GM18511 (cell line): ENCODE measurements around the gene MBLAC1.

Experiments used
- ATAC-seq: cut with Tn5 transposase; IDR thresholded peaks from one replicate; pipeline ENCODE4 v1.9.1; 2021; ENCODE audit warnings: mild to moderate bottlenecking, moderate library complexity; ENCODE audit not compliant: unreplicated experiment

The MBLAC1 gene

DNA sequence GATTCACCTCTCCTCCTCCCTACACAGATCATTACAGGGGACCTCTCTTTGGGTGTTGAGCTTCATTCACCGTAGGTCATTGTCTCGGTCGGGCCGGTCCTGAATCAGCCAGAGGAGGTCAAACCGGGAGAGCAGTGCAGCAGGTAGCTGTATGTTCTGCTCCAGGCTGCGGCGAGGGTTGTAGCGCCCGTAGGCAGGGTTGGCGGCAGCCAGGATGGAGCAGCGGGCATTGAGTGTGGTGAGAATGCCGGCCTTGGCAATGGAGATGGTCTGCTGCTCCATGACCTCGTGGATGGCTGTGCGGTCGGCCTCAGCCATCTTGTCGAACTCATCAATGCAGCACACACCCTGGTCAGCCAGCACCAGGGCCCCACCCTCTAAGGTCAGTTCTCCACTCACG, 31.1 kb upstream of the MBLAC1 start:
- no peak for ATAC-seq

DNA sequence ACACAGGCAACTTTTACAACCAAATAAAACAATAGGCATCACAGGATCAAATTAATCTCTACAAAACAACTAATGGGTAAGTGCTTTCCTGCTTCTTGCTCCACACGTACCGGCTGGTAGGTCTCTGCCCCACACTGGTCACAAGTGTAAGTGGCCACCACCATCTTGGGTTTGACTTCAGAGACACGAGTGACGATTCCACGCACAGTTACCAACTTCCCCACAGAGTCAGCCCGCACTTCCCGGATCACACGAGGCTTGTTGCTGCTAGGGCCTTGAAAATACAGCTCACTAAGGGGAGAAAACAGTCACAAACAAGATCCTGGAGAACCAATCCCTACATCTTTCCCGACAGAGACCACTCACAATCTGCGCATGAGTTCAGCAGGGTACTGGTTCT, 27.9 kb upstream of the MBLAC1 start:
- no peak for ATAC-seq

DNA sequence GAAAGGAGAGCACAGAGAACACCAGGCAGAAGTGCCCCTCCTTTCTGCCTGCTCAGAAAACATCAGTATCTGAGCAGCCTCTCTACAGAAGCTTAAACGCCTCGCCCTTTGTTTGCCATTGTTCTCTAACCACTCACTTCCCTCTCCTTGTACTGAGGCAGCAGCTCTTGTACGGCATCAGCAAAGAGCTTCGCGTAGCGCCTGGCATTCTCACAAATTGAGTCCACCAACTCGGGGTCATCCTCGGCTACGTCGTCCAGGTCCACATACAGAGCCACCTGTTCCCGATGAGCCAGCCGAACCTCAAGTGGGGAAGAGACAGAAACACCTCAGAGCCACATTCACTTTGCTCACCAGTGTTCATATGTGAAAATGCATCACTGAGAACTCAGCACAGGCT, 27.3 kb upstream of the MBLAC1 start:
- ATAC-seq, result no peak

DNA sequence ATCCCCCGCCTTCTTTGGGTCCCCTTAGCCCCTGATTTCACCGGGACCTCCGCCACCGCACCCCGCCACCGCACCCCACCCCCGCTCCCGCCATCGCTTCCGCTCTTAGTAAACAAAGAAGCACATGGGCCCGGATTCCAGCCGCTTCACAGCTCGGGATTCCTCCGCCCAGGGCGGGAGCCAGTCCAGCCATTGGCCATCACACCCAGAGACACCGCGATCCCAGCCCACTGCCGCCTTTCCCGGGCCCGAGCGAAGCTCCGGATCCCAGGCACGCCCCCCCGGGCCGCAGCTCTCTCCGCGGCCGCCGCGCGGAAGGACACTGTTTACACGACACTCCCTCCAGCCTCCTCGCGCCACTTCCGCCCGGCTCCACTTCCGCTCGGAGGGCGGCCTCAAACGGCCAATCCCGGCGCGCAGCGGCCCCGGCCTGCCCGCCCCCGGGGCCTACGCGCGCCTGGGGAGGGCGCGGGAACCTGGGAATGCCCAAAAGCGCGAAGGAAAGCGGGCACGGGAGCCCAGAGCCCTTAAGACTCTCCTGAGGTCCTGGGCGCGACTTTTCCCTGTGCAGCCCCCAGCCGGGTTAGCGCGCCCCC, 26.2 kb upstream of the MBLAC1 start:
- ATAC-seq, result peak; percentile 78

DNA sequence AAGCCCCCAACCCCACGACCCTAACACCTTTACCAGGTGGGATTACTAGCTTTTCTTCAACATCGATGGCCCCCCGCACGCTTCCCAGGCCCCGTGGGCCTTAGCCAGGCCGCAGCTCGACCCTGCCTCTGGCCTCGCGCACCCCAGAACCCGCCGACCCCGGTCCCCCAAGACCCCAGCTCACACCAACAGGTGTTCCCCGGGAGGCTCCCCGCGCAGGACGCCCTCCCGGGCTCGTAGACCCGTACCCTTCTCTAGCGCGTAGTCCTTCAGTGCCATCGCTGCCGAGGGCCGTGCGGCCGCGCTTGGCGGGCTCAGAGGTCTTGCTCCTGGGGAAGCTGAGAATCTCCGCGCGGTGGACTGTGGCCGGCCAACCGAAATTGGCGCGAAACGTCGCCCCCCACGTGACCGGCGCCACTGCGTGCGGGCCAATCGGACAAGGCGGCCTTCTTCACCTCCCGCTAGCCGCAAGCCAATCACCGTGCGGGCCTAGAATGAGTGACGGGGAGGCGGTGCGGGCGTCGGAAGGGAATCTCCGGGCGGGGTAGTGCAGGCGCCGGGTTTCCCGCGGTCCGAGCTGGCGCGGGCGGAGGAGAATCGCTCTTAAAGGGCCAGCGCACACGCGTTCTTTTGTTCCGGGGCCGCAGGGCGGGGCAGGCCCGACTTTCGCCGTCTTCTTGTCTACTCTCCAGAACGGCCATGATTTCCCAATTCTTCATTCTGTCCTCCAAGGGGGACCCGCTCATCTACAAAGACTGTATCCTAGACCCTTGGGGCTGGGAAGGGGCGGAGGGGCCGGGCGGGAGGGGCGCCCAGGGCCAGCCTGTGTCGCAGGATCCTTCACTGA, 25.5 kb upstream of the MBLAC1 start, which contains the start of the genes AP4M1 and MCM7:
Gene AP4M1, plus strand, starts transcription at position 628 of the 847 bp plus-strand sequence. Its CDS starts 72 bp downstream, at position 700.
Gene MCM7, minus strand, starts transcription at position 382 of the 847 bp plus-strand sequence. Its CDS starts 103 bp downstream, at position 279.
- ATAC-seq, result peak; percentile 89

DNA sequence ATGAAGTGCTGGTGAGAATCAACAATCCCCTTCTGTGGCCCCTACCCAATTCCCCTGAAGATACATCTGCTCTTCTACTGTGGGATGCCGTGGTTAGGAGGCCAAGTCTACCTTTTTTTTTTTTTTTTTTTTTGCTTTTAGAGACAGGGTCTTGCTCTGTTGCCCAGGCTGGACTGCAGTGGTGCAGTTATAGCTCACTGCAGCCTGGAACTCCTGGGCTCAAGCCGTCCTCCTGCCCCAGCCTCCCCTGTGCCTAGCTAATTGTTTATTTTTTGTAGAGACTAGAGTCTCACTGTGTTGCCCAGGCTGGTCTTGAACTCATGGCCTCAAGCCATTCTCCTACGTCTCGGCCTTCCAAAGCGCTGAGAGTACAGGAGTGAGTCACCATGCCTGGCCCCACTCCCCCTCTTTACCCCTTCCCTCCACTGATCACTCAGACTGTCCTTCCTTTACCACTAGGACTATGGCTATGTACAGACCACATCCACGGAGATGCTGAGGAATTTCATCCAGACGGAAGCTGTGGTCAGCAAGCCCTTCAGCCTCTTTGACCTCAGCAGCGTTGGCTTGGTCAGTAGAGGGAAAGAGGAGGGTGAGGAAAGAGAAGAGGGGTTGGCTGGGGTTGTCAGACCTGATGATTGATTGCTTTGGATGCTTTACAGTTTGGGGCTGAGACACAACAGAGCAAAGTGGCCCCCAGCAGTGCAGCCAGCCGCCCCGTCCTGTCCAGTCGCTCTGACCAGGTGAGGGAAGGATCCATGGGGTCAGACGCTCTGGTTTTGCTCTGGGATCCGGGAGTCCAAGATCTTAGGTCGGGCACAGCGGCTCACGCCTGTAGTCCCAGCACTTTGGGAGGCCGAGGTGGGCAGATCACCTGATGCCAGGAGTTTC, 23.6 kb upstream of the MBLAC1 start:
- no peak for ATAC-seq

DNA sequence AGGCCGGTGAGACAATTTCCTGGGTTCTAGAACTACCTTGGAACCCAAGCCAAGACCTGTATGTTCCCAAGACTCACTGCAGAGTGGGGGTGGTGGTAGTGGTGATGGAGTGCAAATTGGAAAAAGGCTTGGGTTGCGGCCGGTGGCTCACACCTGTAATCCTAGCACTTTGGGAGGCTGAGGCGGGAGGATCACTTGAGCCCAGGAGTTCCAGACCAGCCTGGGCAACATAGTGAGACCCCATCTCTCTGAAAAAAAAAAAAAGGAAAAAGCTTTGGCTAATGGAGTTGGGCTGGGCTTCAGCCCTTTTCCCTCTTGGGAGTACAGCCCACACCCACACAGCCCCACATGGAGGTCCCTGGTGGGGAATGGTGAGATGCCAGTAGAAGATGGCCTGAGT, 21.2 kb upstream of the MBLAC1 start:
- no peak for ATAC-seq

DNA sequence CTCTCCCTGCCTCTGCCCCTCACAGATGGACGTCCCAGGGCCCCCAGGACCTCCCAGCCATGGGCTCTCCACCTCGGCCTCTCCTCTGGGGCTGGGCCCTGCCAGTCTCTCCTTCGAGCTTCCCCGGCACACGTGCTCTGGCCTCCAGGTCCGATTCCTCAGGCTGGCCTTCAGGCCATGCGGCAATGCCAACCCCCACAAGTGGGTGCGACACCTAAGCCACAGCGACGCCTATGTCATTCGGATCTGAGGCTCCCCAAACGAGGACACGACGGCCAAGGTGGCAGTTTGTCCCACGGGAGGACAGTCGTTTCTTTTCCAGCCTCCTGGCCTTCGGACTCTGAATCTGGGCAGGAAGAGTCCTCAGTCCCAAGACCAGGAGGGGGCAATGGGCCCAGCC, 20.1 kb upstream of the MBLAC1 start:
- ATAC-seq, result no peak

DNA sequence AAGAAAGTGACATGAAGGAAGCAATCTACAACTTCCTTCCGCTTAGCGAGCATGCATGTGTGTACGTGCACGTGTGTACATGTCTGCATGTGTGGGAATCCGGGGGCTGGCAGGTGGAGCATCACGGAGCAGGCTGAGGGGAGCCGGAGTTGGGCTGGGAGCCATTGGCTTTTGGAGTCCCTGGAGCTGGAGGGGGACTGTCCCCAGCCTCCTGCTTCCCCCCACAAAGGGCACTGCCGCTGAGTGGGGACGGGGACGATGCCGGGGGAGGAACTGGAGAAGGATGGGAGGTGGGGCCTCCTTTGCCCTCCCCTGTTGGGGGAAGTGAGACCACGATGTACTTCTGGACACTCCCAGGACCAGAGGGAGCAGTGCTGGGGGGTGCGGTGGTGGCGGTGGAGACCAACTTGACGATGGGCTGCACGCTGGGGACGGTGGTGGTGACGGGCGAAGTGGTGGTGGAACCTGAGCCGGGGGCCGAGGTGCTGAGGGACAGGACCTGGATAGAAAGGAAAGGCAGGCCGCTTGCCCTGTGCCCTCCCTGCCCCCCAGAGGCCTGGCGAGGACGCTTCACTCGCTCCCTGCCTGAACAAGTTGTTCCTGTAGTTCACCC, 19.5 kb upstream of the MBLAC1 start:
- ATAC-seq, result no peak

DNA sequence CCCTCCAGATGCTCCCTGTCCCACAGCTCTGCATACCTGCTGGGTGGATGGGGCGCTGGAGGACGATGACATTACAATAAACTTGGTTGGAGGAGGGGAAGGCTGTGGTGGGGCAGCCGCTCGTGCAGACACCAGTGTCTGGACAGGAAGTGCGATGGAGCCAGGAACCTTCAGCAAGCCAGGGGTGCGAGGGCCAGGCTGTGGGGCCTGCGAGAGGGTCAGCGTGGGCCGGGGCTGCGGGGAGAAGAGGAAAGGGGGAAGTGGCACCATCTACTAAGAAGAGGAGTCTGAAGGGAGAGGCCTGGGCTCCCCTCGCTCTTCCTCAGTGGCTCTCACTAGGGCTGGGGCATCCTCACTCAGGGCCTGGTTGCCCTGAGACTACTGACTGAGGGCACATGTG, 18.9 kb upstream of the MBLAC1 start:
- no peak for ATAC-seq

DNA sequence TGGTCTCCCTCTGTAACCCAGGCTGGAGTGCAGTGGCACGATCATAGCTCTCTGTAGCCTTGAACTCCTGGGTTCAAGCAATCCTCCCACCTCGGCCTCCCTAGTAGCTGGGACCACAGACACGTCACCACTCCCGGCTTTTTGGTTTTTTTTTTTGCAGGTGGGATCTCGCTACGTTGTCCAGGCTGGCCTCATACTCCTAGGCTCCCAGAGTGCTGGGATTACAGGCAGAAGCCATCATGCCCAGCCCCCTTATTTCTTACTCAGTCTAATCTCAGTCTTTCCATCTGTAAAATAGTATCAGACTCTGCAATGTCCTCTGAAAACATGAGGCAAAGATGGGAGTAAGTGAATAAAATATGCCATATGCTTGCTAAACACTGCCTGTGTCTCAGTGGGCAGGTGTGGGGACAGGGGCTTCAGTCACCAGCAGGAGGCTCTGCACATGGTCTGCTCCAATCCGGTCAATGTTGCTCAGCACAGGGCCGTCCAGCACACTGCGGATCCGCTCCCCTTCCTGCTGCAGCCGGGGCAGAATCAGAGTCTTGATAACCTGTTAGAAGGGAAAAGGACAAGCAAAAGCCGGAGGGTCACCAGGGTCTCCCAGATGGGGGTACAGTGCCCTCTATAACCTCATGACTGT, 17.1 kb upstream of the MBLAC1 start:
- ATAC-seq, result no peak

DNA sequence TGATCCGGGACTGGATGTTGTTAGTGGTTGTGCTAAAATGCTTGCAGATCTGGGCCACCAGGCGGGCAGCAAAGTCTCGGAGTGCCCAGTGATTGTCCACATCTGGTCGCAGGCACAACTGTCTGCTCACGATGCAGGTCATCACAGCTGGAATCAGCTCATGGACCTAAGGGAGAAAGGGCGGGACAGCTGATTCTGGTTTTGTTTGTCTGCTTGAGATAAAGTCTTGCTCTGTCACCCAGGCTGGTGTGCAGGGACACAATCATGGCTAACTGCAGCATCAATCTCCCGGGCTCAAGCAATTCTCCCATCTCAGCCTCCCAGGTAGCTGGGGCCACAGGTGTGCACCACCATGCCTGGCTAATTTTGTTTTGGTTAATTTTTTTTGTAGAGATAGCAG, 15.6 kb upstream of the MBLAC1 start:
- ATAC-seq, result no peak

DNA sequence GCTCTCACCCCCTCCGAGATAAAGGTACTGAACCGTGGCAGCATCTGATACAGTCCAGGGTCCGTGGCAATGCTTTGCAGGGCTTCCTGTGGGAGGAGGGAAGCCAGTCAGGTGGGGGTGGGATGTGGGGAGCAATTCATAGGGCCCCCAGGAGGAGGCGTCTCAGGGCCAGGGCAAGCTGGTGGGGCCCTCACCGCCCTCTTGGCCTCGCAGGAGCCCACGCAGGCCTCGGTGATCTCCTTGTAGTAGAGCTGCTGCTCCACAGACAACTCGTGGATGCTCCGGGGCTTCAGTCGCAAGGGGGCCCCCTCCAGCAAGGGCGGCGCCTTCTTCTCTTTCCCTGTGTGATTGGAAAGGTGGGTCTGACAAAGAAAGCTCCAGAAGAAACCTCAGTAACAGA, 14.9 kb upstream of the MBLAC1 start:
- no peak for ATAC-seq

DNA sequence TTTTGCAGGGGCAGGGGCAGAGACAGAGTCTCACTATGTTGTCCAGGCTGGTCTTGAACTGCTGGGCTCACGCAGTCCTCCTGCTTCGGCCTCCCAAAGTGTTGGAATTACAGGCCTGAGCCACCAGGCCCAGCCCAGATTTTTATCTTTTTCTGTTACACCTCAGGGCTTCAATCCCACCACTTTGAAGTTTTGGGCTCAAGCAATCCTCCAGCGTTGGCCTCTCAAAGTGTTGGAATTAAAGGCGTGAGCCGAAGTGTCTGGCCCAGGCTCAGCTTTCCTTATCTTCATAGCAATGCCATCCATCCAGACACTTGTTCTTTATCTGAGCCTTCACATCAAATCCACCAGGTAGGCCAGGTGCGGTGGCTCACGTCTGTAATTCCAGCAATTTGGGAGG, 11.7 kb upstream of the MBLAC1 start:
- ATAC-seq, result no peak

DNA sequence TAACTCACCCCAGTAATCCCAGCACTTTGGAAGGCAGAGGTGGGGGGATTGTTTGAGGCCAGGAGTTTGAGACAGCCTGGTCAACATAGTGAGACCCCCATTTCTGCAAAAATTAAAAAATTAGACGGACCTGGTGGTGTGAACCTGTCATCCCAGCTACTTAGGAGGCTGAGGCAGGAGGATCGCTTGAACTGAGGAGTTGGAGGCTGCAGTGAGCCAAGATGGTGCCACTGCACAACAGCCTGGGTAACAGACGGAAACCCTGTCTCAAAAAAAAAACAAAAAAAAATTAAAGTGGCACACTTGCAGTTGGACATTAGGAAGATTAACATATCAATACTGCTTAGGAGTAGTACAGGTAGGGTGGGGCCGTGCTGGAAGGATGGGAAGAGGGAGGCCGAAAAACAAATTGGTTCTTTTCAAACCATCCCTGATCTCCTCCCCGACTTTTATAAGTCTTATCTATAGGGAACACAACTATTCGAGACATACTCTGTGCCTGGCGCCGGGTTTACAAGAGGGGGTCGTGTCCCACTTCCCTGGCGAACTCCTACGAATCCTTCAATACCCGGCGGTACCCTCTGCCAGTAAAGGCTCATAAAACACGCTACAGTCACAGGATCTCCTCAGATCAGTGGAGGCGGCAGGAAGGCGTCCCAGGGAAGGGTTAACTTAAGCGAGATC, 8.2 kb upstream of the MBLAC1 start:
- ATAC-seq, result no peak

DNA sequence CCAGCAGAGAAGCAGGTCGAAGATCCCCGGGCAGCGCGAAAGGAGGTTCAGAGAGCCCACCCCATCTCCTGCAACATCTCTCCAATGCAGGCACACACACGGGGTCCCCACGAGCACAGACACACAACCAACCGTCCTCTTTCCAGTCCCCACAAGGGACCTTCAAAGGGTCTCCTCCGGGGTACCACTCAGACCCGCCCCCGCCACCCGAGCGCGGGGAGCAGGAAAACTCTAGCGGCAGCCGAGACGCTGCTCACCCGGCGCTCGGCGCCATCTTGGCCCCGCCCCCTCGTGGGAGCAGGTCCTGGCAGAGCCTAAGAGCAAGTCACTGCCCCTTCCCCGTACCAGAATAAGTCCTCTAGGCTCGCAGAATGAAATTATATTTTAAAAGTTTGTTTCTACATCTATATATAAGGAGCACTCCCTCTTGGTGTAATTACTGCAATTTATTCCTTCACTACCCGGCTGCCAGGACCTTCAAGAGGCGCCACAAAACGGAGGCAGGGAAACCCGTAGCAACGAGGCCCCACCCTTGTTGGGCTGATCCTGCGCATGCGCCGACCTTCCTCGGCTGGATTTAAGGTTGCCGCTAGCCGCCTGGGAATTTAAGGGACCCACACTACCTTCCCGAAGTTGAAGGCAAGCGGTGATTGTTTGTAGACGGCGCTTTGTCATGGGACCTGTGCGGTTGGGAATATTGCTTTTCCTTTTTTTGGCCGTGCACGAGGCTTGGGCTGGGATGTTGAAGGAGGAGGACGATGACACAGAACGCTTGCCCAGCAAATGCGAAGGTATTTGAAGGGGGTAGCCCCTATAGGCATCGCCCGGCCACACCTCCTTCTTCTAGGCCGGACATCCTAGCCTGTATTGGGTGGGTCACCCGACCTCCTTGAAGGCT, 7.4 kb upstream of the MBLAC1 start, which contains the start of the genes CNPY4 and TAF6:
Gene CNPY4, plus strand, starts transcription at position 563 of the 898 bp plus-strand sequence. Its CDS starts 111 bp downstream, at position 674.
Gene TAF6, minus strand, starts transcription at position 287 of the 898 bp plus-strand sequence. CDS start 5,149 bp downstream, outside the sequence.
- peak; percentile 86 for ATAC-seq

DNA sequence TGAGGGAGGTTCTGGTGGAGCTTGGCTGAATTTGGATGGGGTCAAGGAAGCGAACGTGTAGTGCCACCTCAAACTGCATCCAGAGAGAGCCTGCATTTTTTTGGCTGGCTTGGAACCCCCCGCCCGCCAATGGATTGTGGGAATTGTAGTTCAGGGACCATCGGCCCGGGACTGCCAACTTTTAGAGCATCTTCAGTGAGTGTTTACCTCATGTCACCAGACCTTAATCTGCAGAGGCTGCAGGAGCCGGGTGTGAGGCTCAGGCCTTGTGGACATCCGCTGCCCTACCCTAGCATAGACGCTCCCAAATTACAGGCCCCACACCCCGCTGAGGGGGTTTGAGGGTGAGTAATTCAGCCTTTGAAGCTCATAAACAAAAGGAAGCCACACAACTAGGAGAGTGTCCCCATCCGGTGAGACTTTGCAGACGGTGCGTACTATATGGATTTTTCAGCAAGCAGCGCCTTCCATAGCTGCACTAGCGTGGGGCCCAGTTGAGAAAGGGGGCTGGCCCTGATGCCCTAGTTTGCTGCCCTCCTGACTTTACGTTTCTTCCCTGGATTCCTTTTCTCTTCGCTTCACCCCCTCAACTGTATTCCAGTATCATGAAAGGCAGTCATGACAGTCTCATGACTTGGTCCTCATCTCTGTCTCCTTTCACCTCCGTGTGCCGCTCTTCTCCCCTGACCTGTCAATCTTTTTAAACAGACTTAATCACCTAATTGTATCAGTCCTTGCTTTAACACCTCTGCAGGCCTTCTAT, 6.6 kb upstream of the MBLAC1 start:
- ATAC-seq, result peak; percentile 28

DNA sequence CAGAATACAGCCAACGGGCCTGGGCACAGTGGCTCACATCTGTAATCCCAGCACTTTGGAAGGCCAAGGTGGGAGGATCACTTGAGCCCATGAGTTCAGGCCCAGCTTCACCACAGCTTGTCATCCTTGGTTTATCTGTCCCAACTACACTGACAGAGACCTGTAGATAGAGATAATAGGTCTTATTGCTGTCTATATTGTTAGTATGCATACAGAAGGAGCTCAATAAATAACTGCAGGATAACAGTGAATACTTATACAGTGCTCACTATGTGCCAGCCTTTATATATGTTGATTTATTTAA, 6.1 kb upstream of the MBLAC1 start:
- ATAC-seq, result no peak
